HG03457 (cell line): ENCODE data around the gene PSMB2.
"Not testable (repeated sequence)": the region's sequence is repeated elsewhere in the genome, so short reads cannot be mapped to it uniquely, and the experiment has no call there.

ENCODE experiments used
- ATAC-seq: cut with Tn5 transposase; IDR thresholded peaks from one replicate; pipeline ENCODE4 v1.9.1; 2021; ENCODE audit warnings: moderate number of reproducible peaks; ENCODE audit not compliant: unreplicated experiment

The PSMB2 gene

GRCh38 chr1:35594005-35594760 is 47.1 kb downstream of the PSMB2 start:
- ATAC-seq: no peak

GRCh38 chr1:35592991-35593769 is 48.1 kb downstream of the PSMB2 start:
- ATAC-seq: no peak

- ATAC-seq: no peak
These were observed 50.1 kb downstream of the PSMB2 start for GRCh38 chr1:35591211-35591610.

- no peak for ATAC-seq
These were observed 50.8 kb downstream of the PSMB2 start for GRCh38 chr1:35590476-35591040.

- no peak for ATAC-seq
These were observed 51.6 kb downstream of the PSMB2 start for GRCh38 chr1:35589516-35590427.

- ATAC-seq: no peak
These were observed 53.0 kb downstream of the PSMB2 start for GRCh38 chr1:35588197-35588910.

GRCh38 chr1:35587736-35588135 is 53.6 kb downstream of the PSMB2 start:
- no peak for ATAC-seq

GRCh38 chr1:35586808-35587207 is 54.5 kb downstream of the PSMB2 start:
- ATAC-seq: no peak

GRCh38 chr1:35585805-35586204 is 55.5 kb downstream of the PSMB2 start:
- not testable (repeated sequence) for ATAC-seq

GRCh38 chr1:35585281-35585680 is 56.0 kb downstream of the PSMB2 start:
- ATAC-seq: no peak

- ATAC-seq: not testable (repeated sequence)
These were observed 59.7 kb downstream of the PSMB2 start for GRCh38 chr1:35581621-35582020.

GRCh38 chr1:35580949-35581388 is 60.4 kb downstream of the PSMB2 start:
- no peak for ATAC-seq

GRCh38 chr1:35577071-35577998 is 64.0 kb downstream of the PSMB2 start:
- no peak for ATAC-seq

GRCh38 chr1:35576766-35577070 is 64.6 kb downstream of the PSMB2 start:
- ATAC-seq: not testable (repeated sequence)

GRCh38 chr1:35576061-35576765 is 65.1 kb downstream of the PSMB2 start:
- no peak for ATAC-seq

GRCh38 chr1:35575416-35575958 is 65.8 kb downstream of the PSMB2 start:
- ATAC-seq: no peak

GRCh38 chr1:35574655-35575415 is 66.5 kb downstream of the PSMB2 start:
- ATAC-seq: no peak
